Immature natural killer cell (primary cell): ENCODE results near the gene PDGFRB. TPM values are rescaled to one million over a fixed set of nuclear protein-coding genes. Genes with fewer than 3 reads are reported as not detected.
A peak's percentile ranks its signal among the peaks of the same experiment; 100 is the strongest.

Experiments used
- DNase-seq, 3 donors: peaks; one replicate each; pipeline ENCODE4 v3.0.0; 2022; ENCODE audit warnings: mixed read lengths in 1 of 3
- H3K27ac Mint-ChIP-seq, 6 donors: one replicate each; pipeline ENCODE4 v1.8.0; 2020; ENCODE audit warnings: mixed read lengths in 6 of 6, mild to moderate bottlenecking in 5 of 6, inconsistent platforms in 4 of 6, moderate library complexity in 3 of 6
- H3K27me3 Mint-ChIP-seq, 3 donors: one replicate each; pipeline ENCODE4 v1.8.0; 2020 to 2021; ENCODE audit warnings: low read depth in 3 of 3, mild to moderate bottlenecking in 3 of 3, mixed read lengths in 3 of 3, moderate library complexity in 3 of 3, inconsistent platforms in 1 of 3
- H3K36me3 Mint-ChIP-seq, 3 donors: one replicate each; pipeline ENCODE4 v1.8.0; 2020; ENCODE audit warnings: mixed read lengths in 3 of 3, inconsistent platforms in 2 of 3, mild to moderate bottlenecking in 2 of 3
- H3K4me1 Mint-ChIP-seq, 2 donors: one replicate each; pipeline ENCODE4 v1.8.0; 2020; ENCODE audit warnings: inconsistent platforms in 2 of 2, mild to moderate bottlenecking in 2 of 2, mixed read lengths in 2 of 2, moderate library complexity in 1 of 2
- H3K4me3 Mint-ChIP-seq, 5 donors: one replicate each; pipeline ENCODE4 v1.8.0; 2020; ENCODE audit warnings: mild to moderate bottlenecking in 5 of 5, mixed read lengths in 5 of 5, inconsistent platforms in 3 of 5, moderate library complexity in 3 of 5
- H3K9me3 Mint-ChIP-seq, 6 donors: one replicate each; pipeline ENCODE4 v1.8.0; 2020; ENCODE audit warnings: mild to moderate bottlenecking in 6 of 6, mixed read lengths in 6 of 6, inconsistent platforms in 4 of 6, moderate library complexity in 3 of 6
- polyA plus RNA-seq, 3 donors: library from polyadenylated mRNA; unstranded; fragments of 300-500 nt; fragmentation: Illumina TruSeq; gene quantifications; one replicate each; pipeline ENCODE4 v1.2.3, GENCODE V29; 2021

The PDGFRB gene
- polyA plus RNA-seq, 3 donors from 2014 or later, result 6.4 to 18.9 (median 7.1) TPM

- peaks cover 3 to 7% (median 5%) of the 10 kb centered on the region in 3 donors for H3K27me3 Mint-ChIP-seq
- H3K36me3 Mint-ChIP-seq, result peaks cover 0 to 3% (median 0%) of the 10 kb centered on the region in 3 donors
- H3K4me3 Mint-ChIP-seq, result peak overlapping the region; percentile 88 to 98 (median 96)
- H3K27ac Mint-ChIP-seq, result peak overlapping the region; percentile 34 to 93 (median 82)
- no peak for DNase-seq
- no peaks in the 10 kb centered on the region for H3K9me3 Mint-ChIP-seq
- peaks cover 39 to 47% of the 10 kb centered on the region in 2 donors for H3K4me1 Mint-ChIP-seq
Observed at GRCh38 chr5:150154618-150155128, 972 bp downstream of the PDGFRB start.

DNA sequence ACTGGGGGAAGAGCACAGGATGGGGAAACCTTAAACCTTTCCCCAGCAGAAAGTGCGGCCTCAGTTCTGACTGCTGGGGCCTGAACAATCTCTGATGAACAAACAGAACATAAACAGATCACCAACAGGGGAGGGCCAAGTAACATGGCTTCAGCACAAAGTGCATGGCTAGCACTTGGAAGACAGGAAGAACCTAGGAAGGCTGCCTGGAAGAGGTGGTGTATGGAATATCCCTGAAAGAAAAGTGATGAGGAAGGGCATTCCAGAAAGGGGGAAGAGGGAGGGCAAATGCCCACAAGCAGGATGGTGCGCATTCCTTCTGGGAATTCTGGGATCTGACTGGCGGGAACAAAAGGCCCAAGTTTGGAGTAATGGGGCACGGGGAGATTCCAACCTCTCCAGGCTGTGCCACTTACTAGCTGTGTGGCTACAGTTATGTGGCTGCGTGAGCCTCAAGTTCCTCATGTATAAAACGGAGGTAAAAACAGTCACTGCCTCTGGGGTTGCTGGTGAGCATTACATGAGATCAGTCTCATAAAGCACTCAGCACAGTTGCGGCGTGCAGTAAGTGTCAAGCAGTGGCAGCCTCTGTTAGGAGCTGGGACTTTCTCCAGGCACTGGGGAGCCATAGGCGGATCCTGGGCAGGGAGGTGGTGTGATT lies 1.6 kb downstream of the PDGFRB start:
- Mint-ChIP-seq H3K27ac (peak overlapping the region in 5 of 6 donors; percentile 60 to 93 (median 86)), H3K36me3 (peaks cover 0 to 3% (median 0%) of the 10 kb centered on the region in 3 donors), H3K4me3 (peak overlapping the region; percentile 74 to 98 (median 90)), H3K4me1 (peaks cover 45 to 53% of the 10 kb centered on the region in 2 donors), H3K27me3 (peaks cover 4 to 7% (median 5%) of the 10 kb centered on the region in 3 donors), H3K9me3 (no peaks in the 10 kb centered on the region)
- peak in 1 of 3 donors; percentile 24 for DNase-seq

GRCh38 chr5:150153483-150153882 lies 2.2 kb downstream of the PDGFRB start:
- peaks cover 0 to 3% (median 0%) of the 10 kb centered on the region in 3 donors for H3K36me3 Mint-ChIP-seq
- peak overlapping the region; percentile 74 to 98 (median 90) for H3K4me3 Mint-ChIP-seq
- no peaks in the 10 kb centered on the region for H3K9me3 Mint-ChIP-seq
- peaks cover 4 to 7% (median 5%) of the 10 kb centered on the region in 3 donors for H3K27me3 Mint-ChIP-seq
- H3K27ac Mint-ChIP-seq, result peak overlapping the region in 2 of 6 donors; percentile 57 to 77
- peaks cover 51 to 59% of the 10 kb centered on the region in 2 donors for H3K4me1 Mint-ChIP-seq
- DNase-seq, result no peak

DNA sequence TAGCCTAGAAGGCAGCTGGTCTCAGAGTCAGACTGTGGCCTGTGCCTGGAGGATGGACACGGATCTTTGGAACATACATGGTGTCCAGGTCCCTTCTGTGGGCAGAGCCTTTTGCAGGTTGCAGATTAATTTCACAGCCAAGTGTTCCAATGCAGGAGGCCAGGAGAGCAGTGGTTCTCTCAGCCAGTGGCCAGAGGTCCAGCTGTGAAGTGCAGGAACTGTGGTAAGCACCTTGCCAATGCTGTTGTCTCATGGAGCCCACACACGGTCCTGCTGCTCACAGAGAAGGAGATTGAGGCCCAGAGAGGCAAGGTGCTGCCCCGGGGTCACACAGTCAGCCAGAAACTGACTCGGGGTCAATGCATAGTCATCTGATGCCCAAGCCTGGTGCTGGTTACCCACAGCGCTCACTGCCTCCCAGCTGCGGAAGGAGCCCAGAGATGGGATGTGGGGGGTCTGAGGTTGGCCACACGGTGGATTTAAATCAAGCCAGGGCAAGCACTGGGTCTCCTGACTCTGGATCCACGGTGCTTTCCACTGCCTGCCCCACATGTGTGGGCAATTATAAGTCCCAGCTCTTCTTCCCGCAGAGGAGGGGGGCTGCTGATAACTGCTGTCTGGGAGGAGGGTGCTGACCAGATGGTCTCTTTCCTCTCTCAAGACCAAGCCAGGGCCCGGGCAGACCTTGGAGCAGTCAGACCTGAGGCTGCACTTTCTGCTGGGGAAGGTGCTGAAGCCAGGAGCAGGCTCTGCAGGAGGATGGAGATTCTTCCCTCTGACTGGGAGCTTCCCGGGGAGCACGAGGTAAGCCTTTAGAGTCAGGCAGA lies 2.8 kb downstream of the PDGFRB start:
- peaks cover 0 to 8% (median 0%) of the 10 kb centered on the region in 3 donors for H3K36me3 Mint-ChIP-seq
- H3K9me3 Mint-ChIP-seq, result no peaks in the 10 kb centered on the region
- H3K4me1 Mint-ChIP-seq, result peaks cover 54 to 66% of the 10 kb centered on the region in 2 donors
- H3K27ac Mint-ChIP-seq, result peak overlapping the region in 2 of 6 donors; percentile 57 to 77
- DNase-seq, result no peak
- peaks cover 4 to 5% (median 5%) of the 10 kb centered on the region in 3 donors for H3K27me3 Mint-ChIP-seq
- H3K4me3 Mint-ChIP-seq, result peak overlapping the region in 3 of 5 donors; percentile 14 to 98 (median 90)

- Mint-ChIP-seq H3K36me3 (peaks cover 0 to 19% (median 0%) of the 10 kb centered on the region in 3 donors), H3K27me3 (peaks cover 0 to 6% (median 5%) of the 10 kb centered on the region in 3 donors), H3K4me1 (peaks cover 42 to 64% of the 10 kb centered on the region in 2 donors), H3K9me3 (no peaks in the 10 kb centered on the region), H3K27ac (peak overlapping the region; percentile 34 to 86 (median 75)), H3K4me3 (peak overlapping the region; percentile 36 to 85 (median 75))
- peak; percentile 17 to 38 (median 24) for DNase-seq
Observed at GRCh38 chr5:150149618-150150017, 6.0 kb downstream of the PDGFRB start.

DNA sequence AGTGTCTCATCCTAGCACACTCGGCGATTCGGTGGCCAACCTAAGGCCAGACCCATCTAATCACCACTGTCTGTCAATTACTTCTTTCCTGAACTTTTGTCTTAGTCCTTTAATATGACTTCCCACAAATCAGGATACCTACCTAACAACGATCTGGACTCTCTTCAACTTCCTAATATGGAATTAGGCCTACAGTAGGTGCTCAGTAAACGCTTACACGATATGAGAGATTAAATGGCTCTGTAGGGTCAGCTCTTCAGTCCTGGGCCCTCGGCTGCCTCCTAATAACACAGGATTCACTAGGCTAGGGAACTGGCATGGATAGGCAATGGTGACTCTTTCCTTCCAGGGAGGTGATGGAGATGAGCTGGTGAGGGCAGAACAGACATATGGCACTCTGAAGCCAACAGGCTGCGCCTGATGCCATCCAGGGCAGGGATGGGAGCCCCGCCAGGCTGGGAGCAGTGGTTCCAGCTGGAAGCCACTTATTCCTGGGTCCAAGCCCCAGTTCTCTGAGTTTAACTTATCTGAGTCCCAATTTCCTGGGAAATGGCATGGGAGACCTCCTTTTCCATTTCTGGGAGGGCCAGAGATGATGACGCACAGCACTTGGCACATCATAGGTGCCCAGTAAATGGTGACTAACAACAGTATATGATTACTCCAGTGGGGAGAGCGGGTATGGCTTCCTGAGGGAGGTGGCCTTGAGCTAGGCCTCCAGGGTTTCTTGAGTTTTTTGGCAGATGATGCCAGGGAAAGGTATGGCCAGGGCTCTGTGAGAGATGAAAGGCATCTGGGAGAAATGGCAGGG lies 7.3 kb downstream of the PDGFRB start:
- no peaks in the 10 kb centered on the region for H3K9me3 Mint-ChIP-seq
- H3K36me3 Mint-ChIP-seq, result peaks cover 0 to 19% (median 0%) of the 10 kb centered on the region in 3 donors
- peaks cover 32 to 55% of the 10 kb centered on the region in 2 donors for H3K4me1 Mint-ChIP-seq
- peak overlapping the region in 4 of 6 donors; percentile 29 to 77 (median 61) for H3K27ac Mint-ChIP-seq
- H3K27me3 Mint-ChIP-seq, result peaks cover 0 to 6% (median 0%) of the 10 kb centered on the region in 3 donors
- no peak for DNase-seq
- peak overlapping the region in 3 of 5 donors; percentile 55 to 81 (median 63) for H3K4me3 Mint-ChIP-seq

GRCh38 chr5:150147670-150148069 lies 8.0 kb downstream of the PDGFRB start:
- Mint-ChIP-seq H3K27me3 (peaks cover 0 to 6% (median 1%) of the 10 kb centered on the region in 3 donors), H3K36me3 (peaks cover 0 to 19% (median 0%) of the 10 kb centered on the region in 3 donors), H3K27ac (peak overlapping the region in 1 of 6 donors; percentile 76), H3K4me1 (peaks cover 35 to 60% of the 10 kb centered on the region in 2 donors), H3K9me3 (no peaks in the 10 kb centered on the region), H3K4me3 (peak overlapping the region in 1 of 5 donors; percentile 38)
- DNase-seq, result no peak

DNA sequence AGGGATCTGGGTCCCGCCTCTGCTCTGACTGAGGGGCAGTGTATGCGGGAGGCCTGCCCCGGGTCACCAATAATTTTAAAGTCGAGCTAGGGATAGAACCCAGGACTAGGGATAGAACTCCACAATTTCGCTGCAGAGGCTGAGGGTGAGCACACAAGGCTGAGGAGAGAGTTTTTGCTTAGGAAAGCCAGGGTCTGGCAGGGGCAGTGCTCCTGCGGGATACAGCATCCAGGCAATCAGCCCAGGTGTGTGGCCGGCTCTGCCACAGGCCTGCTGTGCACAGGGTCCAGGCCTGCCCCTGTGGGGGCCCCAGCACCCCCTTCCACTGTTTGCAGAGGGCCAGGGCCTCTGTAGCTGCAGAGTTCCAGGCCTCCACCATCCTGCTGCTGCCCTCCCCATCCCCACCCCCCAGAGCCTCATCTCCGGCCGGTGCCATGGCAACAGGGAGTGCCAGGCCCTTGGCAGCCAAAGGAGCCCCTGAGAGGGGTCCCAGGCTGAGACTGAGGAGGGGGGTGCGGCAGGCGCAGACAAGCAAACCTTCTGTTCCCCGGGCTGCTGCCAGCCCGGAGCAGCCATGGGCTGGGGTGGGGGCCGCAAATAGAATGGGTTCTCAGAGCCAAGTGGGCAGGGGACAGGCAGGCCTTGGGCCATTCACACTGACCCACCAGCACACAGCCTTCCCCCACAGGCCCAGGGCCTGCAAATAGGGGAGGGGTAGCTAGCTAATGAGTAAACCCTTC lies 8.6 kb downstream of the PDGFRB start:
- peaks cover 0 to 16% (median 0%) of the 10 kb centered on the region in 3 donors for H3K36me3 Mint-ChIP-seq
- H3K27me3 Mint-ChIP-seq, result peaks cover 0 to 6% (median 1%) of the 10 kb centered on the region in 3 donors
- H3K4me3 Mint-ChIP-seq, result no peak overlapping the region
- H3K27ac Mint-ChIP-seq, result no peak overlapping the region
- H3K9me3 Mint-ChIP-seq, result no peaks in the 10 kb centered on the region
- DNase-seq, result no peak
- peaks cover 35 to 61% of the 10 kb centered on the region in 2 donors for H3K4me1 Mint-ChIP-seq

DNA sequence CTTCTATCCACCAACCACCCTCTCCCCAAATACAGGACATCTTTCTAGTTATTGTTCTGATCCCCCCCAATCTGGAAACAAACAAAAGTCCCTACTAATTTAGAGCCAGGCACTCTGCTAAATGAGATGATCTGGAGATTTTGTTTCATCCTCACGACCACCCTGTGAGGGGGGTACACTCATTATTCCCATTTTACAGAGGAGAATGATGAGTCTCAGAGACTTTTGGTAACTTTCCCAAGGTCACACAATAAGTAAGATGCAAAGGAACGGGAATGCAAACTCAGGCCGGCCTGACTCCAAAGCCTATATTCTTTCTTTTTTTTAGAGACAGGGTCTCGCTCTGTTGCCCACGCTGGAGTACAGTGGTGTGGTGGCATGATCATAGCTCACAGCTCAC lies 9.4 kb downstream of the PDGFRB start:
- Mint-ChIP-seq H3K4me1 (peaks cover 35 to 61% of the 10 kb centered on the region in 2 donors), H3K27me3 (peaks cover 0 to 6% (median 1%) of the 10 kb centered on the region in 3 donors)

DNA sequence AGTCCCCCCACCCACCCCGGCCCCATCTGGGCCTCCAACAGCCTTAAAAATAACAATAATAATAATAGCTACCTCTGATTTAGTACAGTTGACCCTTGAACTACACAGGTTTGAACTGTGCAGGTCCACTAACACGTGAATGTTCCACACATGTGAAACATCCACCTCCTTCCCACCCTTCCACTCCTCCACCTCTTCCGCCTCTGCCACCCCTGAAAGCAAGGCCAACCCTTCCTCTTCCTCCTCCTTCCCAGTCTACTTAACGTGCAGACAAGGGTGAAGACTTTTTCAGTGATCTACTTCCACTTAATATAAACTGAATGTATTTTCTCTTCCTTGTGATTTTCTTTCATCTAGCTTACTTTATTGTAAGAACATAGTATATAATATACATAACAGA lies 10.8 kb downstream of the PDGFRB start:
- H3K27me3 Mint-ChIP-seq, result peaks cover 0 to 6% (median 1%) of the 10 kb centered on the region in 3 donors
- peaks cover 0 to 16% (median 0%) of the 10 kb centered on the region in 3 donors for H3K36me3 Mint-ChIP-seq
- peak overlapping the region in 2 of 6 donors; percentile 78 to 89 for H3K27ac Mint-ChIP-seq
- peaks cover 26 to 50% of the 10 kb centered on the region in 2 donors for H3K4me1 Mint-ChIP-seq
- DNase-seq, result no peak
- peak overlapping the region in 2 of 5 donors; percentile 12 to 71 for H3K4me3 Mint-ChIP-seq
- no peaks in the 10 kb centered on the region for H3K9me3 Mint-ChIP-seq

More for the DNA sequence above, 9.4 kb downstream of the PDGFRB start:
- Mint-ChIP-seq H3K36me3 (peaks cover 0 to 16% (median 0%) of the 10 kb centered on the region in 3 donors), H3K27ac (peak overlapping the region in 1 of 6 donors; percentile 11), H3K9me3 (no peaks in the 10 kb centered on the region), H3K4me3 (no peak overlapping the region)
- DNase-seq, result no peak

DNA sequence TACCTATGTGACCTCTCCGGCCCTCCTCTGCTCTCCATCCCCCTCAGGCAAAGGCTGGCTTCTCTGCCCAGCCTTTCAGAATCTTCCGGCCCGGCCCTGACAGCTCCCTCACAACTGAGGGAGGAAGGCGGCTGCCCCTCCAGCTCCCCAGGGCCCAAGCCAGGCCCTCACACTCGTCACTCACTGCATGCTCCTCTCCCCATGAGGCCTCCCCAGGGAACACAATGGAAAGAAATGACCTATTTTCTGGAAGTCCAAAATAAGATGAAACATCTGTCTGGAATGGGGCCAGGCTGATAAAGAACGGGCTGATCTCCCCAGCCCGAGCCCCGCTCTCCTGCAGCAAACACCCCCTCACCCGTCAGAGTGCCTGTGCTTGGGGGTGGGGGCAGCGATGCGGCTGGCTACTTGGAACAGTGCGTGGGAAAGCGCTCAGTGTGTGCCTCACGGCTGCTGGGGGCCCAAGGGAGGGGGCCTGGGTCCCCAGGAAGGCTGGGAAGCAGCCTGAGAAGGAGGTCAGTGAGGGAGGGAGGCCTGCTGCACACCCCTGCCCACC lies 11.3 kb downstream of the PDGFRB start:
- DNase-seq, result no peak
- Mint-ChIP-seq H3K4me1 (peaks cover 21 to 44% of the 10 kb centered on the region in 2 donors), H3K36me3 (peaks cover 0 to 16% (median 0%) of the 10 kb centered on the region in 3 donors), H3K27me3 (peaks cover 0 to 3% (median 1%) of the 10 kb centered on the region in 3 donors), H3K4me3 (peak overlapping the region in 1 of 5 donors; percentile 35), H3K27ac (peak overlapping the region in 1 of 6 donors; percentile 78), H3K9me3 (no peaks in the 10 kb centered on the region)
